ENCODE results near the gene UBE2J1.
A peak's percentile ranks its signal among the peaks of the same experiment; 100 is the strongest.

Gene UBE2J1

GRCh38 chr6:89352278-89353117, at the start of gene UBE2J1 (continued):
- TF ChIP-seq ZNF510 (tag by site-specific recombination; IDR thresholded peaks at IDR 0.05; ENCODE audit: insufficient replicate concordance) (no peak), HOXD13 (CRISPR knock-in tag; IDR thresholded peaks at IDR 0.05; ENCODE audit: borderline replicate concordance) (no peak; the same call in 1 of the 2 replicates), GLI2 (tag by site-specific recombination; IDR thresholded peaks at IDR 0.05; ENCODE audit: borderline replicate concordance, low read depth) (no peak), GLIS2 (tag by site-specific recombination; IDR thresholded peaks at IDR 0.05) (peak; percentile 74), ZFP3 (tag by site-specific recombination; IDR thresholded peaks at IDR 0.05; ENCODE audit: low read depth) (no peak), ZNF350 (tag by site-specific recombination; IDR thresholded peaks at IDR 0.05) (no peak), ZNF692 (tag by site-specific recombination; IDR thresholded peaks at IDR 0.05) (peak; percentile 51), ZNF747 (tag by site-specific recombination; IDR thresholded peaks at IDR 0.05) (no peak), ZNF248 (tag by site-specific recombination; IDR thresholded peaks at IDR 0.05) (no peak), KLF8 (tag by site-specific recombination; IDR thresholded peaks at IDR 0.05) (peak; percentile 71; the same call in 1 of the 2 replicates), ZNF449 (tag by site-specific recombination; IDR thresholded peaks at IDR 0.05) (no peak), ZSCAN18 (tag by site-specific recombination; IDR thresholded peaks at IDR 0.05) (no peak), ZEB2 (tag by site-specific recombination; IDR thresholded peaks at IDR 0.05) (no peak; the same call in 1 of the 2 replicates), ZNF707 (tag by site-specific recombination; IDR thresholded peaks at IDR 0.05) (no peak), ZNF324 (tag by site-specific recombination; IDR thresholded peaks at IDR 0.05) (peak; percentile 90), ZNF132 (tag by site-specific recombination; IDR thresholded peaks at IDR 0.05; ENCODE audit: borderline replicate concordance) (no peak), ZNF362 (tag by site-specific recombination; IDR thresholded peaks at IDR 0.05) (peak; percentile 75; the same call in 1 of the 2 replicates), ATF2 (tag by site-specific recombination; IDR thresholded peaks at IDR 0.05; ENCODE audit: low read depth) (no peak), ZNF280D (tag by site-specific recombination; IDR thresholded peaks at IDR 0.05) (no peak), ZNF501 (tag by site-specific recombination; IDR thresholded peaks at IDR 0.05) (peak; percentile 88), SALL2 (tag by site-specific recombination; IDR thresholded peaks at IDR 0.05; ENCODE audit: borderline replicate concordance) (no peak), PATZ1 (tag by site-specific recombination; IDR thresholded peaks at IDR 0.05) (peak; percentile 59; the same call in 1 of the 2 replicates), ZNF140 (tag by site-specific recombination; IDR thresholded peaks at IDR 0.05) (no peak)

All from HEK293 (cell line).